Pons (tissue), 1 donor: ENCODE measurements around the gene TMEM170B.

Experiments
- DNase-seq: peaks from one replicate; pipeline ENCODE4 v3.0.0-alpha.2; 2016; ENCODE audit warnings: low spot score

Gene TMEM170B

GRCh38 chr6:11616200-11616611 is 78.7 kb downstream of the TMEM170B start:
- DNase-seq, result no peak

DNA sequence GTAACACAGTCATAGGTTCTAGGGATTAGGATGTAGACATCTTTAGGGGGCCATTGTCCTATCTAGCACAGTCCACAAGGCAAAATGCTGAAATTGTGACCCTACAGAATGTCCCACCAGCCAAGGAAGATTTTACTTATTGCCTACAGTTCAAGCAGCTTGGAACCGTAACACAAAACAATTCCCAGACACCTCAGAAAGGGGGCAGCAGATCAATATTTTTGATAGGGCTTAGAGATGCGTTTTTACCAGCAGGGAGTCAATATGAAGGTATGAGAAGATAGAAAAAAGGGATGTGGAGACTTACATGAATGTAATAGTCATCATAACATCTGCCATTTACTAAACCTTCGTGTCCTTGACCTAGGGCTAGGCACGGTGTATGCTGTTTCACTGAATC is 81.0 kb downstream of the TMEM170B start:
- no peak for DNase-seq

DNA sequence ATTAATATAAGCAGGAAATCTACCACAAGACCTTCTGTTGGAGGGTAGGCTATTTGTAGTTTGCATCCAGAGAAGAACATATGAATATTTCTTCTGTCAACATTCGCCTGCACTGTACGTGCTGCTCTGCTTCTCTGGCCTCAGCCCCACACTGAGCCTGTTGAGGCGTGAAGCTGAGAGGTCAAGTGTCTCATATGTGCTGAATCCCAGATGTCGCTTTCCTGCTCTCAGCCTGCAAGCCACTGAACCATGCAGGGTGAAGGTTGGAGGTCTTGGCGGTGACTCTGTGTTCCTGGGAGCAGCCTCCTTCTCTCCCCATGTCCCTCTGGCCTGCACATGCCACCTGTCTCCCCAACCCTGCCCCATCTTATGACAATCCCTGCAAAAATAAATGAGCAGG is 83.6 kb downstream of the TMEM170B start:
- no peak for DNase-seq

GRCh38 chr6:11622156-11622555 is 84.6 kb downstream of the TMEM170B start:
- DNase-seq, result no peak

DNA sequence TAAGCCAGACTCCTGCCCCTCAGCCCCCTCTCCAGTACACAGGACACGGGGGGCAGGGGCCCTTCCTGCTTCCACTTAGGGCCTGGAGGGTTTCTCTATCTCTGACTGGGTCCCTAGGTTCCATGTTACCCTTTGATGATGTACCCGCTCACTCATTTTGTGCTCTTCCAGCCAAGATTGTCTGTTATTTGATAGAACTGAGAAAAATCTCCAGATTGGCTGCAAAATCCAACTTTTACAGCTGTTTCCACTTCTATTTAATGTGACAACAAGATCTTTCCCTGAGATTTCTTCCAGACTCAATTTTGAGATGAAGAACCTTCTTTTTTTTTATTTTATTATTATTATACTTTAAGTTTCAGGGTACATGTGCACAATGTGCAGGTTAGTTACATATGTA is 85.7 kb downstream of the TMEM170B start:
- DNase-seq, result no peak

DNA sequence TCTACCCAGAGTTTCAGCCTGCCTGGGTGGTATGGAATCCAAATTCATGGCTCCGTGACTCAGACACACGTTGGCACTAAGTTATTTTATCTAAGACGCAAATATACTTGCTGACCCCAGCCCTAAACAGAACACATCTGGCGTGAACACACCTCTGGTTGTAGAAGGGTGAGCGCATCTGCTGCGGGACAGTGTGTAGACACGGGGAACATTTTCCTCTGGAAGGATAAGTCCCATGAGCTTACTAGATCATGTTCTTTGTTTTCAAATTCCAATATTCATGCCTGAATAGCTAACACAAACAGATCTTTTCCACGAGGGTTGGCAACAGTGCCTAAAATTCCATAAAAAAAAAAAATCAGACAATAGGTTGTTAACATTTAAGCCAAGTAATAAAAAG is 87.8 kb downstream of the TMEM170B start:
- DNase-seq, result no peak

DNA sequence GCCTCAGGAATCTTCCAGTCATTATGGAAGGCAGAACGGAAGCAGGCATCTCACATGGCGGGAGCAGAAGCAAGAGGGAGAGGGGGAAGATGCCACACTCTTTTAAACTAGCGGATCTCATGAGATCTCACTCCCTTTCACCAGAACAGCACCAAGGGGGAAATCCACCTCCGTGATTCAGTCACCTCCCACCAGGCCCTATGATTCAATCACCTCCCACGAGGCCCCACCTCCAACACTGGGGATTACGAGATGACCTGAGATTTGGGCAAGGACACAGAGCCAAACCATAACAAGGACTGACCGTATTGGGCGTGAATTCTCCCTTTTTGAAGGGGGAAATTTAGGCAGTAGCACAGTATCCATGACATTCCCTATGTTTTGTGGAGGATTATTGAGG is 88.8 kb downstream of the TMEM170B start:
- DNase-seq, result no peak

DNA sequence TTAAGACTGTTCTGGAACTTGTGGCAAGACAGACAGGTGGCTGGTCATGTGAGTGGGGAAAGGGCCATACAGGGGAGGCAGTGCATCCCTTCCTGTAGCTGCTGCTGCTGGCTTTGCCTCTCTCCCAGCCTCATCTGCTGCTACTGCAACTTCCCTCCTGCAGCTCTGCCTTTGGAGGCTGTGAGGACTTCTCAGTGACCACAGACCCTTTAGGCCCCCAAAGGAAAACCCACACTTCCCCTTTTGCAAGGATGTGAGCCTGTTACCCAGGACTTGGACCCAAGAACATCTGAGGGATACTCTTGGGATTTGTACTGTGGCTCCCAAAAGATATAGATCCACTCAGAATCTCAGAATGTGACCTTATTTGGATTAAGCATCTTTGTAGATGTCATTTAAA is 91.0 kb downstream of the TMEM170B start:
- DNase-seq, result no peak

GRCh38 chr6:11631008-11631407 is 93.5 kb downstream of the TMEM170B start:
- no peak for DNase-seq

- no peak for DNase-seq
Observed at GRCh38 chr6:11631539-11631938, 94.0 kb downstream of the TMEM170B start.

DNA sequence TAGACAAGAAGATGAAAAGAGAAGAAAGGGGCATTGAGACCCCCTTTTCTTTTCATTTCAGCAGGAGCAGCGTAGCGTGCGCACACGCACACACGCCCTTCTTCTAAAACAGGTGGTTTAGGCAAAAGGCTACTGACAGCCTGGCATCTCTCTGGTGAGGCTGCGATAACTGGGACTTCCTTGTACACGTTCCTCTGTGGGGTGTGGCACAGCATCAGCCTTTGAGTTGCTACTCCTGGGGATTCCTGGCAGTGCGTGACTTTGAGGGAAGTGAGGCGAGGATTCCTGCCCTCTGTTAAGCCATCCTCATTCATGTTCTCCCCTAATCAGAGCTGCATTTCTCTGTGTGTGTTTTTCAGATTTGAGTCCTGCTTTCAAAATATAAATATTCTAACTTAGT is 94.7 kb downstream of the TMEM170B start:
- DNase-seq, result no peak

- no peak for DNase-seq
Observed at GRCh38 chr6:11632795-11633511, 95.4 kb downstream of the TMEM170B start.
